HepG2 (cell line): Measurements from ENCODE around the gene SIVA1. TPM values are rescaled to one million over a fixed set of nuclear protein-coding genes. Genes with fewer than 3 reads are reported as not detected.

Source experiments
- CCDC6 ChIP-seq: sonication (generic); formaldehyde crosslinking; IDR thresholded peaks from 2 replicates; pipeline ENCODE4 v1.8.1; 2022; ENCODE audit warnings: mild to moderate bottlenecking, missing genetic modification reagents, moderate library complexity
- HMGXB4 ChIP-seq, 2 experiments: sonication (generic) in 1 of 2; formaldehyde crosslinking in 1 of 2; IDR thresholded peaks; 2 replicates each; pipeline versions ENCODE4 v1.4.0 to v1.6.1; 2018 to 2020; ENCODE audit warnings: missing genetic modification reagents in 2 of 2, borderline replicate concordance in 1 of 2, low read depth in 1 of 2, mild to moderate bottlenecking in 1 of 2, missing biosample characterization in 1 of 2
- RFXAP ChIP-seq: sonication (generic); formaldehyde crosslinking; IDR thresholded peaks from 2 replicates; pipeline ENCODE4 v1.4.0; 2020; ENCODE audit warnings: missing genetic modification reagents, borderline replicate concordance
- SSRP1 ChIP-seq: IDR thresholded peaks from 2 replicates; pipeline ENCODE4 v1.6.1; 2016; ENCODE audit warnings: control low read depth
- TP53 ChIP-seq: sonication (generic); formaldehyde crosslinking; conservative IDR thresholded peaks from 2 replicates; pipeline ENCODE4 v1.4.0; 2020; ENCODE audit warnings: missing genetic modification reagents
- YEATS4 ChIP-seq: sonication (generic); formaldehyde crosslinking; IDR thresholded peaks from 2 replicates; pipeline ENCODE4 v1.4.0; 2020; ENCODE audit warnings: missing genetic modification reagents, borderline replicate concordance
- ZBTB2 ChIP-seq: sonication (generic); formaldehyde crosslinking; IDR thresholded peaks from 2 replicates; pipeline ENCODE4 v1.8.0; 2022; ENCODE audit warnings: low read depth, missing genetic modification reagents
- ZBTB39 ChIP-seq: sonication (generic); formaldehyde crosslinking; IDR thresholded peaks from 2 replicates; pipeline ENCODE4 v1.5.0; 2020; ENCODE audit warnings: missing genetic modification reagents
- ZBTB4 ChIP-seq: sonication (generic); formaldehyde crosslinking; IDR thresholded peaks from 2 replicates; pipeline ENCODE4 v1.4.0; 2020; ENCODE audit warnings: missing genetic modification reagents, mild to moderate bottlenecking, borderline replicate concordance
- ZBTB7A ChIP-seq: sonication (generic); formaldehyde crosslinking; IDR thresholded peaks from 2 replicates; pipeline ENCODE4 v1.8.0; 2022; ENCODE audit warnings: mild to moderate bottlenecking, missing genetic modification reagents
- ZFP36L1 ChIP-seq: sonication (generic); formaldehyde crosslinking; IDR thresholded peaks from 2 replicates; pipeline ENCODE4 v1.8.0; 2022; ENCODE audit warnings: mild to moderate bottlenecking, missing genetic modification reagents, moderate library complexity
- ZNF33B ChIP-seq: sonication (generic); formaldehyde crosslinking; IDR thresholded peaks from 2 replicates; pipeline ENCODE4 v1.5.1; 2020; ENCODE audit warnings: mild to moderate bottlenecking, missing genetic modification reagents
- ZNF362 ChIP-seq: sonication (generic); formaldehyde crosslinking; IDR thresholded peaks from 2 replicates; pipeline ENCODE4 v1.4.0; 2020; ENCODE audit warnings: missing genetic modification reagents, mild to moderate bottlenecking, borderline replicate concordance
- ZNF777 ChIP-seq: sonication (generic); formaldehyde crosslinking; IDR thresholded peaks from 2 replicates; pipeline ENCODE4 v1.4.0; 2020; ENCODE audit warnings: missing genetic modification reagents
- ZNF891 ChIP-seq: sonication (generic); formaldehyde crosslinking; IDR thresholded peaks from 2 replicates; pipeline ENCODE4 v1.5.0; 2020; ENCODE audit warnings: mild to moderate bottlenecking, missing genetic modification reagents
- polyA plus RNA-seq, 8 experiments: library from polyadenylated mRNA; depleted of rRNA in 3 of 8; stranded (reverse) in 7 of 8; unstranded in 1 of 8; fragments of >200 nt; fragmentation: Illumina TruSeq in 4 of 8; extraction: Trizol in 4 of 8; gene quantifications; 2 replicates each; pipeline versions ENCODE4 v1.2.1 to v1.2.3, GENCODE V29; 2011 to 2016; ENCODE audit warnings: low read depth in 4 of 8, missing spikeins in 1 of 8, mixed read lengths in 1 of 8; ENCODE audit not compliant: insufficient read depth in 1 of 8
- total RNA-seq, 5 experiments: library from RNA; depleted of rRNA; stranded (reverse); fragments of >200 nt; fragmentation: Illumina TruSeq; extraction: Trizol; gene quantifications; 2 replicates each; pipeline ENCODE4 v1.2.3, GENCODE V29; 2016; ENCODE audit warnings: low read depth in 1 of 5

Gene SIVA1
- total and polyA plus RNA-seq, 2 of the 13 experiments (the other 11 are each of a cell fraction or from before 2014, with no cell fraction given): 123 to 186 TPM

GRCh38 chr14:104752735-104753527, at the start of gene SIVA1 (continued):
- no peak for TF ChIP-seq ZBTB4 (CRISPR knock-in tag)
- peak; percentile 37; the same call in 1 of the 2 replicates for TF ChIP-seq ZNF777
- peak; percentile 86 for TF ChIP-seq YEATS4 (CRISPR knock-in tag)
- TF ChIP-seq SSRP1 (CRISPR knock-in tag): peak; percentile 44; the same call in 1 of the 2 replicates
- TF ChIP-seq ZFP36L1 (CRISPR knock-in tag): peak; percentile 93
- no peak for TF ChIP-seq ZBTB39 (CRISPR knock-in tag)
- peak; percentile 88; the same call in 1 of the 2 replicates for TF ChIP-seq RFXAP
- no peak for TF ChIP-seq ZNF891 (CRISPR knock-in tag)
- TF ChIP-seq HMGXB4 (CRISPR knock-in tag; IDR thresholded peaks at IDR 0.05; ENCODE audit: borderline replicate concordance in 1 of 2, low read depth in 1 of 2): peak; percentile 28 to 80; a peak in 3 of 4 replicates
- peak; percentile 26; the same call in 1 of the 2 replicates for TF ChIP-seq ZNF33B (CRISPR knock-in tag)
- peak; percentile 29; the same call in 1 of the 2 replicates for TF ChIP-seq ZBTB2 (CRISPR knock-in tag)
- TF ChIP-seq ZBTB7A (CRISPR knock-in tag): peak; percentile 79
- TF ChIP-seq TP53 (CRISPR knock-in tag): no peak
- TF ChIP-seq ZNF362 (CRISPR knock-in tag): 0 out of 2 replicates have a peak, but pooled peaks have one; percentile 16
- TF ChIP-seq CCDC6 (CRISPR knock-in tag): peak; percentile 95; the same call in 1 of the 2 replicates
